Measurements from ENCODE around the gene EEFSEC.

The EEFSEC gene

GRCh38 chr3:128273109-128273840, 120.0 kb downstream of the EEFSEC start:
- Histone ChIP-seq H3K4me3 (replicated peaks; ENCODE audit: insufficient read depth, low read length) (no peak overlapping the region), H3K27ac (replicated peaks) (no peak overlapping the region), H3K27me3 (ENCODE audit: insufficient read depth, poor library complexity, severe bottlenecking) (no peaks in the 10 kb centered on the region)
- TF ChIP-seq GABPA (IDR thresholded peaks at IDR 0.05; ENCODE audit: low read depth), result no peak
- no peak for TF ChIP-seq SPI1 (IDR thresholded peaks at IDR 0.05; ENCODE audit: borderline replicate concordance, low read depth)
- no peak for TF ChIP-seq POLR2AphosphoS5 (IDR thresholded peaks at IDR 0.05; ENCODE audit: low read depth)
- no peak for TF ChIP-seq CTCF (IDR thresholded peaks at IDR 0.05; ENCODE audit: insufficient read depth, low read length)
- no peak for TF ChIP-seq REST (IDR thresholded peaks at IDR 0.05; ENCODE audit: insufficient replicate concordance, low read depth)
- no peak for DNase-seq (ENCODE audit: low read depth in 1 of 2, low spot score in 1 of 2)

- no peak for TF ChIP-seq CTCF (IDR thresholded peaks at IDR 0.05; ENCODE audit: insufficient read depth, low read length)
- no peak for TF ChIP-seq REST (IDR thresholded peaks at IDR 0.05; ENCODE audit: insufficient replicate concordance, low read depth)
- no peak for TF ChIP-seq GABPA (IDR thresholded peaks at IDR 0.05; ENCODE audit: low read depth)
- no peak for TF ChIP-seq SPI1 (IDR thresholded peaks at IDR 0.05; ENCODE audit: borderline replicate concordance, low read depth)
- no peak for TF ChIP-seq POLR2AphosphoS5 (IDR thresholded peaks at IDR 0.05; ENCODE audit: low read depth)
- no peak overlapping the region for H3K4me3 ChIP-seq (replicated peaks; ENCODE audit: insufficient read depth, low read length)
- no peak overlapping the region for H3K27ac ChIP-seq (replicated peaks)
- DNase-seq (ENCODE audit: low read depth in 1 of 2, low spot score in 1 of 2), result no peak
- no peaks in the 10 kb centered on the region for H3K27me3 ChIP-seq (ENCODE audit: insufficient read depth, poor library complexity, severe bottlenecking)
Measured at GRCh38 chr3:128273841-128274573, 120.7 kb downstream of the EEFSEC start.

- no peak for DNase-seq (ENCODE audit: low read depth in 1 of 2, low spot score in 1 of 2)
- Histone ChIP-seq H3K27ac (replicated peaks) (no peak overlapping the region), H3K4me3 (replicated peaks; ENCODE audit: insufficient read depth, low read length) (no peak overlapping the region), H3K27me3 (ENCODE audit: insufficient read depth, poor library complexity, severe bottlenecking) (no peaks in the 10 kb centered on the region)
- TF ChIP-seq GABPA (IDR thresholded peaks at IDR 0.05; ENCODE audit: low read depth) (no peak), CTCF (IDR thresholded peaks at IDR 0.05; ENCODE audit: insufficient read depth, low read length) (no peak), REST (IDR thresholded peaks at IDR 0.05; ENCODE audit: insufficient replicate concordance, low read depth) (no peak), SPI1 (IDR thresholded peaks at IDR 0.05; ENCODE audit: borderline replicate concordance, low read depth) (no peak), POLR2AphosphoS5 (IDR thresholded peaks at IDR 0.05; ENCODE audit: low read depth) (no peak)
Measured at GRCh38 chr3:128274837-128275236, 121.6 kb downstream of the EEFSEC start.

Data from HL-60 (cell line).